ENCODE results near the gene IL27RA.

The IL27RA gene

GRCh38 chr19:13984875-13985741, 46.5 kb upstream of the IL27RA start:
- peak overlapping the region; percentile 38 for H3K27ac ChIP-seq
- POLR2A ChIA-PET (ENCODE audit: low non-redundant PET), result no interaction called here
- CTCF ChIA-PET, result interaction anchor here (0.7 kb wide), 1 partner anchor 619 kb away, joined by 3 read pairs; no protein-coding TSS in a partner anchor

GRCh38 chr19:13985771-13986347, 45.7 kb upstream of the IL27RA start:
- no peak for DNase-seq (ENCODE audit: low spot score)
- peak overlapping the region; percentile 38 for H3K27ac ChIP-seq
- ChIA-PET POLR2A (ENCODE audit: low non-redundant PET) (no interaction called here), CTCF (interaction anchor here (0.7 kb wide), 1 partner anchor 620 kb away, joined by 3 read pairs; no protein-coding TSS in a partner anchor)
- TF ChIP-seq CTCF (conservative IDR thresholded peaks at IDR 0.05; ENCODE audit: low read depth), result no peak

More at GRCh38 chr19:13984875-13985741, 46.5 kb upstream of the IL27RA start:
- TF ChIP-seq CTCF (conservative IDR thresholded peaks at IDR 0.05; ENCODE audit: low read depth), result no peak
- DNase-seq (ENCODE audit: low spot score), result no peak

DNA sequence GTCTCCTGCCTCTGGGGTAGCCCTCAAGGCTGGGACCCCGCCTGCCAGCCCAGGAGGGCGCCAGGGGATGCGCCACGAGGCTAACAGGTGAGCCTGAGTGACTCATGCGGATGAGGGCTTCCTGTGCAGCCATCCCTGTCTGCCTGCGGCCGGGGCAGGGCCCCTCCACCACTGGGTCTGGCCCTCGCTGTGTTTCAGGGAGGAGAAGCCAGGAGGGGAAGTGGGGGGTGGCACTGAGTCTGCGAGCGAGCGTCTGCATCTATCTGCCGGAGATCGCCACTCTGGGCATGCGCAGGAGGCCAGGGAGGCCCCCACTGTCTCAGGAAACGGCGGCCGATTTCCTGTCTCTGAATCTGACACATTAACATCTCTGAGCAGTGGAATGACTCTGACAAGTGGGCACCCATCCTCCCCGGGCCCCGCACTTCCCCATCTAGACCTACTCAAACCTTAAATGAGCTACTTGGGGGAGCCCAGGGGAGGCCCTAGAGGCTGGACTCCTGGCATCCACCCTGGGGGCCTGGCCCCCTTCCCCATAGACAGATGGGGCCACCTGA, 45.1 kb upstream of the IL27RA start:
- H3K27ac ChIP-seq, result peak overlapping the region; percentile 38
- POLR2A ChIA-PET (ENCODE audit: low non-redundant PET), result no interaction called here
- no peak for TF ChIP-seq CTCF (conservative IDR thresholded peaks at IDR 0.05; ENCODE audit: low read depth)
- DNase-seq (ENCODE audit: low spot score), result peak; percentile 73
- CTCF ChIA-PET, result no interaction called here

- peak overlapping the region; percentile 38 for H3K27ac ChIP-seq
- no peak for TF ChIP-seq CTCF (conservative IDR thresholded peaks at IDR 0.05; ENCODE audit: low read depth)
- POLR2A ChIA-PET (ENCODE audit: low non-redundant PET), result no interaction called here
- CTCF ChIA-PET, result interaction anchor here (0.7 kb wide), 1 partner anchor 259 kb away, joined by 3 read pairs; no protein-coding TSS in a partner anchor
- no peak for DNase-seq (ENCODE audit: low spot score)
Measured at GRCh38 chr19:13987101-13987890, 44.3 kb upstream of the IL27RA start.

DNA sequence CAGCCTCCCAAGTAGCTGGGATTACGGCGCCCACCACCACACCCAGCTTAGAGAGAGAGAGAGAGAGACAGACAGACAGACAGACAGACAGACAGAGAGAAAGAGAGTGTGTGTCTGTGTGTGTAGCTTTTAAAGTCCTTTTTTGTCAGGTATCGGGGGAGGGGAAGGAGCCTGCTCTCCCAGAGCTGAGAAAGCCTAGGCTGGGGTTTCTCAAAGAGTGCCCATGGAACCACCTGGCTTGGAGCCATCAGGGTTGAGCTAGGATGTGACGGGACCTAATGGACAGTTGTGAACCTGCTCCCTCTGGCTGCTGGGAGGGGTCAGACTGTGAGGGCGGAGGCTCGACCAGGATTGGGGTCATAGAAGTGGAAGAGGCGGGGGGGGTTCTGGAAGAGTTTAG, 42.1 kb upstream of the IL27RA start:
- DNase-seq (ENCODE audit: low spot score), result no peak
- no peak for TF ChIP-seq CTCF (conservative IDR thresholded peaks at IDR 0.05; ENCODE audit: low read depth)
- peak overlapping the region; percentile 14 for H3K27ac ChIP-seq
- POLR2A ChIA-PET (ENCODE audit: low non-redundant PET), result interaction anchor here (0.6 kb wide), 1 partner anchor 131 kb away, joined by 3 read pairs; no protein-coding TSS in a partner anchor
- CTCF ChIA-PET, result interaction anchor here (0.6 kb wide), 2 partner anchors 65 to 328 kb away, joined by 3 read pairs; no protein-coding TSS in a partner anchor

Data from RWPE1 (cell line).